ENCODE results near the gene TMEM109. TPM values are rescaled to one million over a fixed set of nuclear protein-coding genes. Genes with fewer than 3 reads are reported as not detected.
A peak's percentile ranks its signal among the peaks of the same experiment; 100 is the strongest.

TMEM109 gene
- total and polyA plus RNA-seq, 2 of the 4 experiments (the other 2 are of a cell fraction): 15.1 to 69.7 TPM

DNA sequence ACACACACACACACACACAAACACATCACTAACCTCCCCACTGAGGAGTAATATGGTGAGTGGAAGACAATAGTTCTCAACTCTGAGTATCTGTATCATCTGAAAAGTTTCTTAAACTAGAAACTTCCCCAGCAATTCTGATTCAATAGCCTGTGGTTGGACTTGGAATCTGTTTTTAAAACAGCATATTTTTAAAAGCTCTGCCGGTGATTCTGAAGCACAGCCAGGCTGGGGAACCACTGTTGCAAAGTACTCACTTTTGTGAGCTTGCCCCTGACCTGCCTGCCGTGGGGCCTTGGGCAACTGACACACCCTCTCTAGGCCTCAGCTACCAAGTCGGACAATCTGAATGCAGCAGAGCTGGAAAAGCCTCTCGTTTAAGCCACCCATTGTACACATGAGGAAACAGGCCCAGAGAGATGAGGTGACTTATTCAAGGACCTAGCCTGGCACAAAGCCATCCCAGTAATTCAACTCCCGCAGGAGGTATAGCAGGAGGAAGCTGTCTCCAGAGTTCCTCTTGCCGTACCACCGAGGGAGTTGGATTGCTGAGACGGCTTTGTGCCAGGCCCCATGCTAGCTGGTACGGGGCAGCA lies 29.1 kb downstream of the TMEM109 start:
- no peak for DNase-seq
- H3K9me3 ChIP-seq (ENCODE audit: control insufficient read depth, insufficient read depth, low read length): no peaks in the 10 kb centered on the region
- H3K18ac ChIP-seq (ENCODE audit: low read depth, low read length): no peak overlapping the region
- no CpG with 5 or more reads among the region's 9 CpGs for WGBS, 2 experiments (ENCODE audit: extremely low coverage in 2 of 2, insufficient read length in 1 of 2)
- H3K4ac ChIP-seq (ENCODE audit: low read depth, low read length): no peak overlapping the region
- H2AFZ ChIP-seq (replicated peaks; ENCODE audit: low read length, poor library complexity): no peak overlapping the region
- no peak overlapping the region for H2BK5ac ChIP-seq (ENCODE audit: low read depth, low read length, poor library complexity, severe bottlenecking)
- H2AK5ac ChIP-seq (ENCODE audit: low read depth, low read length): no peak overlapping the region
- TF ChIP-seq MXI1 (IDR thresholded peaks at IDR 0.05; ENCODE audit: borderline replicate concordance, low read depth, low read length) (no peak), SMC3 (IDR thresholded peaks at IDR 0.05; ENCODE audit: low read depth, low read length) (no peak), NFE2L2 (IDR thresholded peaks at IDR 0.05; ENCODE audit: low read depth, low read length) (no peak), RCOR1 (IDR thresholded peaks at IDR 0.05; ENCODE audit: insufficient replicate concordance, low read length) (no peak), CHD1 (IDR thresholded peaks at IDR 0.05; ENCODE audit: low read depth, low read length) (no peak), MAFK (IDR thresholded peaks at IDR 0.05; ENCODE audit: low read depth, low read length) (no peak), FOS (IDR thresholded peaks at IDR 0.05; ENCODE audit: low read depth, low read length) (no peak), MAZ (IDR thresholded peaks at IDR 0.05; ENCODE audit: borderline replicate concordance, low read depth, low read length) (no peak)
- TF ChIP-seq, protein P1, sequence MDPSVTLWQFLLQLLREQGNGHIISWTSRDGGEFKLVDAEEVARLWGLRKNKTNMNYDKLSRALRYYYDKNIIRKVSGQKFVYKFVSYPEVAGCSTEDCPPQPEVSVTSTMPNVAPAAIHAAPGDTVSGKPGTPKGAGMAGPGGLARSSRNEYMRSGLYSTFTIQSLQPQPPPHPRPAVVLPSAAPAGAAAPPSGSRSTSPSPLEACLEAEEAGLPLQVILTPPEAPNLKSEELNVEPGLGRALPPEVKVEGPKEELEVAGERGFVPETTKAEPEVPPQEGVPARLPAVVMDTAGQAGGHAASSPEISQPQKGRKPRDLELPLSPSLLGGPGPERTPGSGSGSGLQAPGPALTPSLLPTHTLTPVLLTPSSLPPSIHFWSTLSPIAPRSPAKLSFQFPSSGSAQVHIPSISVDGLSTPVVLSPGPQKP (IDR thresholded peaks at IDR 0.05; ENCODE audit: borderline replicate concordance, low read depth, low read length): no peak
- TF ChIP-seq, protein P2, sequence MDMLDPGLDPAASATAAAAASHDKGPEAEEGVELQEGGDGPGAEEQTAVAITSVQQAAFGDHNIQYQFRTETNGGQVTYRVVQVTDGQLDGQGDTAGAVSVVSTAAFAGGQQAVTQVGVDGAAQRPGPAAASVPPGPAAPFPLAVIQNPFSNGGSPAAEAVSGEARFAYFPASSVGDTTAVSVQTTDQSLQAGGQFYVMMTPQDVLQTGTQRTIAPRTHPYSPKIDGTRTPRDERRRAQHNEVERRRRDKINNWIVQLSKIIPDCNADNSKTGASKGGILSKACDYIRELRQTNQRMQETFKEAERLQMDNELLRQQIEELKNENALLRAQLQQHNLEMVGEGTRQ (IDR thresholded peaks at IDR 0.05; ENCODE audit: low read depth, low read length): no peak
- TF ChIP-seq, protein P3, sequence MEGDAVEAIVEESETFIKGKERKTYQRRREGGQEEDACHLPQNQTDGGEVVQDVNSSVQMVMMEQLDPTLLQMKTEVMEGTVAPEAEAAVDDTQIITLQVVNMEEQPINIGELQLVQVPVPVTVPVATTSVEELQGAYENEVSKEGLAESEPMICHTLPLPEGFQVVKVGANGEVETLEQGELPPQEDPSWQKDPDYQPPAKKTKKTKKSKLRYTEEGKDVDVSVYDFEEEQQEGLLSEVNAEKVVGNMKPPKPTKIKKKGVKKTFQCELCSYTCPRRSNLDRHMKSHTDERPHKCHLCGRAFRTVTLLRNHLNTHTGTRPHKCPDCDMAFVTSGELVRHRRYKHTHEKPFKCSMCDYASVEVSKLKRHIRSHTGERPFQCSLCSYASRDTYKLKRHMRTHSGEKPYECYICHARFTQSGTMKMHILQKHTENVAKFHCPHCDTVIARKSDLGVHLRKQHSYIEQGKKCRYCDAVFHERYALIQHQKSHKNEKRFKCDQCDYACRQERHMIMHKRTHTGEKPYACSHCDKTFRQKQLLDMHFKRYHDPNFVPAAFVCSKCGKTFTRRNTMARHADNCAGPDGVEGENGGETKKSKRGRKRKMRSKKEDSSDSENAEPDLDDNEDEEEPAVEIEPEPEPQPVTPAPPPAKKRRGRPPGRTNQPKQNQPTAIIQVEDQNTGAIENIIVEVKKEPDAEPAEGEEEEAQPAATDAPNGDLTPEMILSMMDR (conservative IDR thresholded peaks at IDR 0.05; ENCODE audit: low read depth, low read length): no peak
- BruUV-seq (replicated peaks): no TSS peak
- no peak overlapping the region for H3K4me2 ChIP-seq (ENCODE audit: low read depth, low read length)
- dilution Hi-C loops (cut with HindIII; ENCODE audit: low sequenced_read_pairs, unreplicated experiment): no loop called here
- H3K4me3 ChIP-seq (ENCODE audit: insufficient read depth, low read depth, low read length): no peak overlapping the region
- no peak overlapping the region for H3K56ac ChIP-seq (ENCODE audit: extremely low read depth, insufficient read depth, low read length)
- H3K27ac ChIP-seq (ENCODE audit: insufficient read depth, low read length): no peak overlapping the region
- ChIA-PET POLR2A (ENCODE audit: unreplicated experiment) (interaction anchor here (0.6 kb wide), 1 partner anchor 171 kb away, joined by 3 read pairs; no protein-coding TSS in a partner anchor), CTCF (no interaction called here)
- no peaks in the 10 kb centered on the region for H4K20me1 ChIP-seq (ENCODE audit: insufficient read depth, low read length)
- no peaks in the 10 kb centered on the region for H3K27me3 ChIP-seq (ENCODE audit: control insufficient read depth, insufficient read depth, low read length)
- ATAC-seq (ENCODE audit: low read depth): peak; percentile 60
- no peak overlapping the region for H4K5ac ChIP-seq (ENCODE audit: low read depth, low read length)
- no peak overlapping the region for H2BK120ac ChIP-seq (ENCODE audit: low read depth, low read length)
- no peak overlapping the region for H4K8ac ChIP-seq (ENCODE audit: low read depth in 2 of 2, low read length in 2 of 2)
- H3K9ac ChIP-seq (ENCODE audit: low read depth, low read length): no peak overlapping the region
- in situ Hi-C loops (cut with MboI; ENCODE audit: low sequenced_read_pairs): no loop called here
- H3K36me3 ChIP-seq (ENCODE audit: control insufficient read depth, insufficient read depth, low read length): peaks cover 15% of the 10 kb centered on the region
- no peak overlapping the region for H2BK15ac ChIP-seq (ENCODE audit: low read depth, low read length)
- no peak overlapping the region for H2BK20ac ChIP-seq (ENCODE audit: low read depth, low read length)
- H3K9me1 ChIP-seq (ENCODE audit: insufficient read depth, low read length): 0 out of 2 replicates have a peak, but pooled peaks cover 4% of the 10 kb centered on the region
- H4K91ac ChIP-seq (ENCODE audit: insufficient read depth, low read depth, low read length): no peak overlapping the region
- intact Hi-C loops (cut with micrococcal nuclease): no loop called here
- peaks cover 4% of the 10 kb centered on the region; the same call in 1 of the 2 replicates for H3K4me1 ChIP-seq (ENCODE audit: control insufficient read depth, insufficient read depth, low read length)
- no peak overlapping the region for H2AK9ac ChIP-seq (replicated peaks; ENCODE audit: low read depth, low read length, poor library complexity)
- H3K14ac ChIP-seq (replicated peaks; ENCODE audit: low read depth, low read length): no peak overlapping the region
- H3K23ac ChIP-seq (ENCODE audit: low read depth, low read length): no peak overlapping the region
- H3K79me1 ChIP-seq (ENCODE audit: low read depth in 1 of 2, low read length in 2 of 2): no peaks in the 10 kb centered on the region
